ENCODE results near the gene KRTAP6-3. TPM values are rescaled to one million over a fixed set of nuclear protein-coding genes. Genes with fewer than 3 reads are reported as not detected.

The KRTAP6-3 gene, protein sequence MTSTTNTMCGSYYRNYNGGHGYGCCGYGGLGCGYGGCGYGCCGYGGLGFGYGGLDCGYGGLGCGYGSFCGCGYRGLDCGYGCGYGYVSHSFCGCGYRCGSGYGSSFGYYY
- not detected for polyA plus RNA-seq (2013)

DNA sequence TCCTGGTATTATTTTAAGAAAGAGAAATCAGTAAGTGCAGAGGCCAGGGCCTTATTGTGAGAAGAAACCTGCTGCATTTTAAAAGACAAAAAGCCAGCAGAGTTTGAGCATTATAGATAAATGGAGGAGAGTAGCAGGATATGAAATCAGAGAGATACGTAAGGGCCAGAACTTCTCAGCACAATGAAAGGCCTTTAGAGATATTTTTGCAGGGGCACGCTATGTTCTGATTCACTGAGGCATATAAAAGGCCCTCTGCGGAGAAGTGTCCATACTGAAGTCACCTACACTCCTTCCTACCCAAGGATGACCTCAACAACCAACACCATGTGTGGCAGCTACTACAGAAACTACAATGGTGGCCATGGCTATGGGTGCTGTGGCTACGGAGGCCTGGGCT, at the start of gene KRTAP6-3:
KRTAP6-3 (plus strand) TSS at position 301 of the 400 bp plus-strand sequence; CDS start at position 307, 6 bp downstream.
- ChIA-PET CTCF (no interaction called here), POLR2A (no interaction called here)
- Histone ChIP-seq H3K27ac (ENCODE audit: insufficient read depth in 1 of 2, low read depth in 1 of 2, low read length in 2 of 2, poor library complexity in 1 of 2, severe bottlenecking in 2 of 2) (no peak within 1 kb of the TSS), H3K4me1 (ENCODE audit: control extremely low read depth in 1 of 4, control insufficient read depth in 4 of 4, insufficient read depth in 4 of 4, low read length in 3 of 4) (no peaks in the 10 kb centered on the region), H3K36me3 (ENCODE audit: control insufficient read depth in 4 of 4, insufficient read depth in 4 of 4, low read length in 3 of 4) (no peaks in the 10 kb centered on the region), H3K27me3 (replicated peaks in 2 of 5; ENCODE audit: control insufficient read depth in 4 of 5, insufficient read depth in 5 of 5, low read length in 4 of 5) (no peaks in the 10 kb centered on the region), H3K4me3 (ENCODE audit: control insufficient read depth in 1 of 7, extremely low read depth in 1 of 7, insufficient read depth in 4 of 7, low read depth in 2 of 7, low read length in 6 of 7) (no peak within 1 kb of the TSS), H3K9me3 (ENCODE audit: control extremely low read depth in 1 of 5, control insufficient read depth in 4 of 5, insufficient read depth in 2 of 5, low read depth in 1 of 5, low read length in 4 of 5) (no peaks in the 10 kb centered on the region)
- DNase-seq = no peak
- WGBS (ENCODE audit: insufficient coverage) = 96% methylated on average over 3 of the region's 4 CpGs

DNA sequence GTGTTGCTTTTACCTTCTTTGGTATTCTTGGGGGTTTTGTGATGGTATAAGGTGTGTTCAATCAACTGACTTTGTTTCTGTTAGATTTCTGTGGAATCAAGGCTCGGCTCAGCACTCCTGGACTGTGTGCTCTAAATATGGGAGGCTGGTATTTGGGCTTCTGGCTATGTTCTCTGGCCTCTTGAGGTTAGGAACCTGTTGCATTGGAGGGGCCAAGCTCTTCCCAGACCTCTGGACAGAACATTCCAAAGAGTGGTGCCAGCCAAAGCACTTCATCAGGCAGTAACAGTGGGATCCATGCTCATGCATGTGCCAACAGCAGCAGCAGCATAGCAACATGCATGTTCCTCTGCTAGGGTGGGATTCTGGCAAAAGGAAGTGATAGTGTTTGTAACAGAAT, 39.5 kb upstream of the KRTAP6-3 start:
- POLR2A ChIA-PET = no interaction called here
- no peaks in the 10 kb centered on the region for H3K27me3 ChIP-seq (replicated peaks in 2 of 5; ENCODE audit: control insufficient read depth in 4 of 5, insufficient read depth in 5 of 5, low read length in 4 of 5)
- H3K4me1 ChIP-seq (ENCODE audit: control extremely low read depth in 1 of 4, control insufficient read depth in 4 of 4, insufficient read depth in 4 of 4, low read length in 3 of 4) = no peaks in the 10 kb centered on the region
- DNase-seq = no peak
- no peaks in the 10 kb centered on the region for H3K9me3 ChIP-seq (ENCODE audit: control extremely low read depth in 1 of 5, control insufficient read depth in 4 of 5, insufficient read depth in 2 of 5, low read depth in 1 of 5, low read length in 4 of 5)
- no peaks in the 10 kb centered on the region for H3K36me3 ChIP-seq (ENCODE audit: control insufficient read depth in 4 of 4, insufficient read depth in 4 of 4, low read length in 3 of 4)
- H3K4me3 ChIP-seq (ENCODE audit: control insufficient read depth in 1 of 7, extremely low read depth in 1 of 7, insufficient read depth in 4 of 7, low read depth in 2 of 7, low read length in 6 of 7) = no peak overlapping the region
- no CpG with 5 or more reads among the region's 1 CpG for WGBS (ENCODE audit: insufficient coverage)
- no peak overlapping the region for H3K27ac ChIP-seq (ENCODE audit: insufficient read depth in 1 of 2, low read depth in 1 of 2, low read length in 2 of 2, poor library complexity in 1 of 2, severe bottlenecking in 2 of 2)
- CTCF ChIA-PET = no interaction called here

DNA sequence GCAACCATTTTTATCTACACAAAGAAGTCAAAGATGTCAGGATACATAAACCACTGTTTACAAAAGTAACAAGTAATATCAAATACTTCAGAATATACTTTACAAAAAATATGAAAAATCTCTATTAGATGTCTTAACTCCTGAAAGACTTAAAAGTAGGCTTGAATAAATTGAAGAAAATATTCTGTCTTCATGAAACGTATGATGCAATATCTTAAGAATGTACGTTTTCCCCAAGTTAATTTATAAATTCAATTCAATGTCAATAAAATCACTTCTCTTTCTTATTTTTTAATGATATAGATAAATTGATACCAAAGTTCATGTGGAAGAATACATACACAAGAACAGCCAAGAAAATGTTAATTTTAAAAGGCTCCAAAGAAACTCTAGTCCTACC, 37.1 kb upstream of the KRTAP6-3 start:
- no CpG with 5 or more reads among the region's 2 CpGs for WGBS (ENCODE audit: insufficient coverage)
- Histone ChIP-seq H3K9me3 (ENCODE audit: control extremely low read depth in 1 of 5, control insufficient read depth in 4 of 5, insufficient read depth in 2 of 5, low read depth in 1 of 5, low read length in 4 of 5) (no peaks in the 10 kb centered on the region), H3K27ac (ENCODE audit: insufficient read depth in 1 of 2, low read depth in 1 of 2, low read length in 2 of 2, poor library complexity in 1 of 2, severe bottlenecking in 2 of 2) (no peak overlapping the region), H3K27me3 (replicated peaks in 2 of 5; ENCODE audit: control insufficient read depth in 4 of 5, insufficient read depth in 5 of 5, low read length in 4 of 5) (no peaks in the 10 kb centered on the region), H3K4me1 (ENCODE audit: control extremely low read depth in 1 of 4, control insufficient read depth in 4 of 4, insufficient read depth in 4 of 4, low read length in 3 of 4) (no peaks in the 10 kb centered on the region), H3K36me3 (ENCODE audit: control insufficient read depth in 4 of 4, insufficient read depth in 4 of 4, low read length in 3 of 4) (no peaks in the 10 kb centered on the region), H3K4me3 (ENCODE audit: control insufficient read depth in 1 of 7, extremely low read depth in 1 of 7, insufficient read depth in 4 of 7, low read depth in 2 of 7, low read length in 6 of 7) (no peak overlapping the region)
- CTCF ChIA-PET = no interaction called here
- POLR2A ChIA-PET = no interaction called here
- DNase-seq = no peak

DNA sequence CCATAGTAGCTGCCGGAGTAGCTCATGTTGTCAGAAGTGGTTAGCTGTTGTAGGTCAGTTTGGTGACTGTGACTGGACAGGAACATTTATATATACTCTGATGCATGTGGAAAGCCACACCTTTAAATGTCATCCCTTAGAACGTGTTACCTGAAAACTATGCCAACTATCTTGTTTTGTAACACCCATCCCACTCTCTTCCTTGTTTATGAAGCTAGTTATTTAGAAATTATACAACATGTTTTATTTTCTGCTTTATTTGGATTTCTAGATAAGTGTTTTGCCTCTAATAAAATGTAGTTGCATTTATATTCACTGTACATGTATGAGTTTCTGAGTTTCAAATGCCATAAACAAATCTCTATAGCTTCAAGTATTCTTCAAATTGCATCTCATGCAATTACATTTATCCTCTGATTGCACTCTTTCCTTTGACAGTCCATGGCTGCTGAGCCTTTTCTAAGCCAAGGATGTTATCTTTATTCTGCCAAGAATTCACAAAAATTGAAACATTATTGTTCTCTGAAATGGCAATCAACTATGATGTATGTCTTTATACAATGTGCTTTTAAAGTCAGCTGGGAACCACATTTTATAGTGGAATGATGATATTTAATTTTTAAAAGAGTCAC, 30.9 kb upstream of the KRTAP6-3 start, which contains the start of gene KRTAP19-7:
KRTAP19-7 (minus strand) TSS at position 51 of the 632 bp plus-strand sequence; CDS start at position 26, 25 bp downstream.
- no peaks in the 10 kb centered on the region for H3K4me1 ChIP-seq (ENCODE audit: control extremely low read depth in 1 of 4, control insufficient read depth in 4 of 4, insufficient read depth in 4 of 4, low read length in 3 of 4)
- WGBS (ENCODE audit: insufficient coverage) = no CpG with 5 or more reads among the region's 2 CpGs
- ChIA-PET POLR2A (no interaction called here), CTCF (no interaction called here)
- no peak for DNase-seq
- no peaks in the 10 kb centered on the region for H3K9me3 ChIP-seq (ENCODE audit: control extremely low read depth in 1 of 5, control insufficient read depth in 4 of 5, insufficient read depth in 2 of 5, low read depth in 1 of 5, low read length in 4 of 5)
- H3K27ac ChIP-seq (ENCODE audit: insufficient read depth in 1 of 2, low read depth in 1 of 2, low read length in 2 of 2, poor library complexity in 1 of 2, severe bottlenecking in 2 of 2) = no peak within 1 kb of the TSS
- no peaks in the 10 kb centered on the region for H3K27me3 ChIP-seq (replicated peaks in 2 of 5; ENCODE audit: control insufficient read depth in 4 of 5, insufficient read depth in 5 of 5, low read length in 4 of 5)
- H3K4me3 ChIP-seq (ENCODE audit: control insufficient read depth in 1 of 7, extremely low read depth in 1 of 7, insufficient read depth in 4 of 7, low read depth in 2 of 7, low read length in 6 of 7) = no peak within 1 kb of the TSS
- H3K36me3 ChIP-seq (ENCODE audit: control insufficient read depth in 4 of 4, insufficient read depth in 4 of 4, low read length in 3 of 4) = no peaks in the 10 kb centered on the region

DNA sequence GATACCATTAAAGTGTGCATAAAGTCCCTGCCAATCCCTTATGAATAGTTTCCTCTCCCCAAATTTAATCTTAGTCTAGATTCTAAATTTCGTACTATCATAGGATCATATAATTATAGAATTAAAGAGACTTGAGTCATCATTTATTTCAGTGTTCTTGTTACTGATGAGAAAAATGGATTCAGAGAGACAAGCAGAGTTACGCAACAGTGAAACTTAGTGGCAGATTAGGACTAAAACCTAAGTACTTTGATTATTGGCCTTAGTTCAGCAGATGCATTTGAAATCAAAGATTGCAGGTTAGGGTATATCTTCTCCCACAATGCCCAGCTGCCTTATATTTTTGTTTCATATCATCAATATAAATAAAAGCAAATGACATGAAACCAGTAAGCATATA, 30.3 kb upstream of the KRTAP6-3 start:
- Histone ChIP-seq H3K9me3 (ENCODE audit: control extremely low read depth in 1 of 5, control insufficient read depth in 4 of 5, insufficient read depth in 2 of 5, low read depth in 1 of 5, low read length in 4 of 5) (no peaks in the 10 kb centered on the region), H3K36me3 (ENCODE audit: control insufficient read depth in 4 of 4, insufficient read depth in 4 of 4, low read length in 3 of 4) (no peaks in the 10 kb centered on the region), H3K4me3 (ENCODE audit: control insufficient read depth in 1 of 7, extremely low read depth in 1 of 7, insufficient read depth in 4 of 7, low read depth in 2 of 7, low read length in 6 of 7) (no peak overlapping the region), H3K27ac (ENCODE audit: insufficient read depth in 1 of 2, low read depth in 1 of 2, low read length in 2 of 2, poor library complexity in 1 of 2, severe bottlenecking in 2 of 2) (no peak overlapping the region), H3K4me1 (ENCODE audit: control extremely low read depth in 1 of 4, control insufficient read depth in 4 of 4, insufficient read depth in 4 of 4, low read length in 3 of 4) (no peaks in the 10 kb centered on the region), H3K27me3 (replicated peaks in 2 of 5; ENCODE audit: control insufficient read depth in 4 of 5, insufficient read depth in 5 of 5, low read length in 4 of 5) (no peaks in the 10 kb centered on the region)
- POLR2A ChIA-PET = no interaction called here
- no peak for DNase-seq
- 86% methylated on average over 1 of the region's 2 CpGs for WGBS (ENCODE audit: insufficient coverage)
- CTCF ChIA-PET = no interaction called here

DNA sequence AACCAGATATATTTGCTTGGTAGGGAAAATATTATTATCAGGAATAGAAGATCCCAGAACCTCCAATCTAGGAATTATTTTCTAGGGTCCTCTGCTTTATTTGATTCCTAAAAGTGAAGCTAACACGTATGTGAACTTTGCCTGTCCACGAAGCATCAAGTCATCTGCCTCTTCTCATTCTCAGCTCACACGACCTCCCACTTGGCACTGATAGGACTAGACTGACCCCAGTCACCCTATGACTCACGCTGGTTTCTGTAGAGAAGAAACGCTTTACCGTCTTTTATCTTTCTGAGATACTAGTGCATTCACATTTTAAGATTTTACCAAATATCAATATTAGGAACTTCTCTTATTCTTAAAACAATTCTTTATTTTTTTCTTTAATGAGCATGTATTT, 29.2 kb upstream of the KRTAP6-3 start:
- Histone ChIP-seq H3K4me3 (ENCODE audit: control insufficient read depth in 1 of 7, extremely low read depth in 1 of 7, insufficient read depth in 4 of 7, low read depth in 2 of 7, low read length in 6 of 7) (no peak overlapping the region), H3K27ac (ENCODE audit: insufficient read depth in 1 of 2, low read depth in 1 of 2, low read length in 2 of 2, poor library complexity in 1 of 2, severe bottlenecking in 2 of 2) (no peak overlapping the region), H3K9me3 (ENCODE audit: control extremely low read depth in 1 of 5, control insufficient read depth in 4 of 5, insufficient read depth in 2 of 5, low read depth in 1 of 5, low read length in 4 of 5) (no peaks in the 10 kb centered on the region), H3K27me3 (replicated peaks in 2 of 5; ENCODE audit: control insufficient read depth in 4 of 5, insufficient read depth in 5 of 5, low read length in 4 of 5) (no peaks in the 10 kb centered on the region), H3K36me3 (ENCODE audit: control insufficient read depth in 4 of 4, insufficient read depth in 4 of 4, low read length in 3 of 4) (no peaks in the 10 kb centered on the region), H3K4me1 (ENCODE audit: control extremely low read depth in 1 of 4, control insufficient read depth in 4 of 4, insufficient read depth in 4 of 4, low read length in 3 of 4) (no peaks in the 10 kb centered on the region)
- POLR2A ChIA-PET = no interaction called here
- CTCF ChIA-PET = no interaction called here
- 85% methylated on average over 4 of the region's 6 CpGs for WGBS (ENCODE audit: insufficient coverage)
- no peak for DNase-seq

DNA sequence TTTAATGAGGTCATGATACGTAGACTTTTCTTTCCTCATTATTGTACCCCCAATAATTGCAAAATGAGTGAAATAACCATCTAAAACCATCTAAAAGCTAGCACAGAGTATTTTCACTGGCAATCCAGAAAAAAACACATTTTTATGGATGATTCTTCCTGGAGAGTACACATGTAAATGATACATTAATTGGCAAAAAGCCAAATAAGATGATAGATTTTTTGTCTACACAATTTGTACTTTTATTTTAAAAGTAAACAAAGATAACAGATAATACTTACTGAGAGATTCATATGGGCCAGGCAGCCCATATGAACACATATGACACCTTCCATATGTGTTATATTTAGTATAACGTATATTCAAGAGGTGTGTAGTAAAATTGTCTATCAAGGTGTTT, 28.6 kb upstream of the KRTAP6-3 start:
- DNase-seq = no peak
- 100% methylated on average over 1 of the region's 2 CpGs for WGBS (ENCODE audit: insufficient coverage)
- no peak overlapping the region for H3K4me3 ChIP-seq (ENCODE audit: control insufficient read depth in 1 of 7, extremely low read depth in 1 of 7, insufficient read depth in 4 of 7, low read depth in 2 of 7, low read length in 6 of 7)
- H3K4me1 ChIP-seq (ENCODE audit: control extremely low read depth in 1 of 4, control insufficient read depth in 4 of 4, insufficient read depth in 4 of 4, low read length in 3 of 4) = no peaks in the 10 kb centered on the region
- ChIA-PET POLR2A (no interaction called here), CTCF (no interaction called here)
- H3K36me3 ChIP-seq (ENCODE audit: control insufficient read depth in 4 of 4, insufficient read depth in 4 of 4, low read length in 3 of 4) = no peaks in the 10 kb centered on the region
- H3K27me3 ChIP-seq (replicated peaks in 2 of 5; ENCODE audit: control insufficient read depth in 4 of 5, insufficient read depth in 5 of 5, low read length in 4 of 5) = no peaks in the 10 kb centered on the region
- H3K27ac ChIP-seq (ENCODE audit: insufficient read depth in 1 of 2, low read depth in 1 of 2, low read length in 2 of 2, poor library complexity in 1 of 2, severe bottlenecking in 2 of 2) = no peak overlapping the region
- no peaks in the 10 kb centered on the region for H3K9me3 ChIP-seq (ENCODE audit: control extremely low read depth in 1 of 5, control insufficient read depth in 4 of 5, insufficient read depth in 2 of 5, low read depth in 1 of 5, low read length in 4 of 5)
